Activated CD4-positive, alpha-beta memory T cell treated with anti-CD3 and anti-CD28 coated beads, Interleukin-2, amount 10 ng/mL, durations not matched to agents 7 days and 5 days (primary cell): Measurements from ENCODE around the gene ULK4. TPM values are rescaled to one million over a fixed set of nuclear protein-coding genes. Genes with fewer than 3 reads are reported as not detected.

Source experiments
- CTCF ChIA-PET: fragments of 350-600 bp; sonication (Branson Sonifier 250); formaldehyde crosslinking; loops from one replicate; lab custom pipeline; 2021; ENCODE audit warnings: antibody characterized with exemption, inconsistent platforms; lab: Charles Lee
- POLR2A ChIA-PET: fragments of 350-600 bp; sonication (Branson Sonifier 250); formaldehyde crosslinking; loops from one replicate; lab custom pipeline; 2021; ENCODE audit warnings: antibody characterized with exemption; lab: Charles Lee
- DNase-seq: peaks from one replicate; pipeline ENCODE4 v3.0.0-alpha.2; 2020
- H3K27ac Mint-ChIP-seq: one replicate; pipeline ENCODE4 v1.8.0; 2021; ENCODE audit warnings: mild to moderate bottlenecking, mixed read lengths
- H3K27me3 Mint-ChIP-seq: one replicate; pipeline ENCODE4 v1.8.0; 2021; ENCODE audit warnings: mixed read lengths
- H3K36me3 Mint-ChIP-seq: one replicate; pipeline ENCODE4 v1.8.0; 2021; ENCODE audit warnings: low read depth, mixed read lengths
- H3K4me1 Mint-ChIP-seq: one replicate; pipeline ENCODE4 v1.8.0; 2021; ENCODE audit warnings: mixed read lengths
- H3K4me3 Mint-ChIP-seq: one replicate; pipeline ENCODE4 v1.8.0; 2021; ENCODE audit warnings: mild to moderate bottlenecking, mixed read lengths
- H3K9me3 Mint-ChIP-seq: one replicate; pipeline ENCODE4 v1.8.0; 2021; ENCODE audit warnings: mixed read lengths
- total RNA-seq, 2 experiments: library from RNA; stranded (reverse); gene quantifications; one replicate each; pipeline ENCODE4 v1.2.3, GENCODE V29; 2021

ULK4 gene
- total RNA-seq, 2 experiments from 2014 or later, result 14.1 to 18.2 TPM

DNA sequence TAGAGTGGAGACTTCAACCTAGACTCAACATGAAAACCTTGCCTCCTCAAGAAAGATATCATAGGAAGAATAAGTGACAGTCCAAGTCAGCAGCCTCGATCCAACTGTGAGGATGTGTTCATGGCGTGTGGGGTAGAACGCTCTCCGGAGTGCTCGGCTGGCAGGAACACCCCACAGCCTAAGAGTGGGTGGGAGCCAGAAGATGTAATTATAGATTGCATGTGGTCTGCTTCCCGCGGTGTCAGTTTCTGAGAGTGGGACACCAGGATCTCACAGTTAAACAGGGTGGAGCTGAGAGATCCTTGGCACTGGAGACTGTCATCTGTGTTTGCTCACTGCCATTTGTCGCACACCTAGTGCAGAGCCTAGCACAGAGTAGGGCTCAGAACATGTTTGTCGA is 604.6 kb downstream of the ULK4 start:
- Mint-ChIP-seq H3K36me3 (no peaks in the 10 kb centered on the region), H3K4me3 (no peak overlapping the region), H3K27me3 (no peaks in the 10 kb centered on the region), H3K4me1 (no peaks in the 10 kb centered on the region), H3K9me3 (no peaks in the 10 kb centered on the region), H3K27ac (no peak overlapping the region)
- ChIA-PET CTCF (no interaction called here), POLR2A (no interaction called here)
- no peak for DNase-seq

DNA sequence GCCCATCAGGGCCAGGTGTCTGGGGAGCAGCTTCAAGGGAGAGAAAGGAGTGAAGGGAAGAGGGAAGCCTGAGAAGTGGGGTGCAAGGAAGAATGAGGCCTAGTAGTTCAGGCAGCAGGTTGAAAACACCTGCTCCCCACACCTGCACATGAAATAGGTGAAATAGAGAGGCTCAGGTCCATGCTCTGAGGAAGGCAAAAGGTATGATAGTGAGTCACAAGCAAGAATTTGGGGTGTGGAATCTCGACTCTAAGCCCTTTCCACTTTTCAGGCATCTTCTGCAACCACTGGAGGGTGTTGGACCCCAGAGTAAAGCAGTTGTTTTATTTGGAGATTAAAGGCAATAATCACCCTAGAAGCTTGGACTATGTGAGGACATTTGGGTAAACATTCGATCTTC is 605.1 kb downstream of the ULK4 start:
- Mint-ChIP-seq H3K4me1 (no peaks in the 10 kb centered on the region), H3K27ac (no peak overlapping the region), H3K4me3 (no peak overlapping the region), H3K9me3 (no peaks in the 10 kb centered on the region), H3K36me3 (no peaks in the 10 kb centered on the region), H3K27me3 (no peaks in the 10 kb centered on the region)
- DNase-seq, result no peak
- ChIA-PET CTCF (no interaction called here), POLR2A (no interaction called here)

GRCh38 chr3:41352510-41352909 is 609.4 kb downstream of the ULK4 start:
- H3K4me3 Mint-ChIP-seq, result no peak overlapping the region
- ChIA-PET POLR2A (no interaction called here), CTCF (no interaction called here)
- H3K27me3 Mint-ChIP-seq, result no peaks in the 10 kb centered on the region
- no peak for DNase-seq
- H3K27ac Mint-ChIP-seq, result no peak overlapping the region
- no peaks in the 10 kb centered on the region for H3K36me3 Mint-ChIP-seq
- H3K4me1 Mint-ChIP-seq, result peaks cover 1% of the 10 kb centered on the region
- no peaks in the 10 kb centered on the region for H3K9me3 Mint-ChIP-seq

DNA sequence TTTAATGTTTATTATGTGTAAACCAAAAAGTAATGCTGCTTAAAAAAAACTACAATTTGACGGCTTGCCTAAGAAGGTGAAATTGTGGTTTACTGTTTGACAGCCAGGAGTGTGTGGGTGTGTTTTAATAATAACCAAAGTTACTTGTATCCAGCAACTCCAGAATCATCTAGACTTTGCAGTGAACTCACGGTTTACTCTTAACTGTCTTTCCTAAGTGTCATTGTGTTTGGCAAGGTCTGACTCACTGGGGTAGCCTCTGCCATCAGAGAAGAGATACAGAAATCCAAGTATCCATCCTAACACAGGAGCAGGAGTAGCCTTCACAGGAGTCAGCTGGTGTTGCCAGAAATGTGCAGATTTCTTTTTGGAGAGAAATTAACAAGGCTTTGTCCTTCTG is 611.5 kb downstream of the ULK4 start:
- H3K27me3 Mint-ChIP-seq, result no peaks in the 10 kb centered on the region
- no peaks in the 10 kb centered on the region for H3K9me3 Mint-ChIP-seq
- CTCF ChIA-PET, result no interaction called here
- no peak overlapping the region for H3K4me3 Mint-ChIP-seq
- DNase-seq, result no peak
- no peaks in the 10 kb centered on the region for H3K36me3 Mint-ChIP-seq
- H3K4me1 Mint-ChIP-seq, result peaks cover 1% of the 10 kb centered on the region
- no peak overlapping the region for H3K27ac Mint-ChIP-seq
- POLR2A ChIA-PET, result no interaction called here

- no peak for DNase-seq
- peaks cover 3% of the 10 kb centered on the region for H3K9me3 Mint-ChIP-seq
- POLR2A ChIA-PET, result no interaction called here
- CTCF ChIA-PET, result no interaction called here
- H3K4me3 Mint-ChIP-seq, result no peak overlapping the region
- peaks cover 1% of the 10 kb centered on the region for H3K4me1 Mint-ChIP-seq
- no peak overlapping the region for H3K27ac Mint-ChIP-seq
- no peaks in the 10 kb centered on the region for H3K36me3 Mint-ChIP-seq
- H3K27me3 Mint-ChIP-seq, result no peaks in the 10 kb centered on the region
Measured at GRCh38 chr3:41348401-41348800, 613.5 kb downstream of the ULK4 start.

DNA sequence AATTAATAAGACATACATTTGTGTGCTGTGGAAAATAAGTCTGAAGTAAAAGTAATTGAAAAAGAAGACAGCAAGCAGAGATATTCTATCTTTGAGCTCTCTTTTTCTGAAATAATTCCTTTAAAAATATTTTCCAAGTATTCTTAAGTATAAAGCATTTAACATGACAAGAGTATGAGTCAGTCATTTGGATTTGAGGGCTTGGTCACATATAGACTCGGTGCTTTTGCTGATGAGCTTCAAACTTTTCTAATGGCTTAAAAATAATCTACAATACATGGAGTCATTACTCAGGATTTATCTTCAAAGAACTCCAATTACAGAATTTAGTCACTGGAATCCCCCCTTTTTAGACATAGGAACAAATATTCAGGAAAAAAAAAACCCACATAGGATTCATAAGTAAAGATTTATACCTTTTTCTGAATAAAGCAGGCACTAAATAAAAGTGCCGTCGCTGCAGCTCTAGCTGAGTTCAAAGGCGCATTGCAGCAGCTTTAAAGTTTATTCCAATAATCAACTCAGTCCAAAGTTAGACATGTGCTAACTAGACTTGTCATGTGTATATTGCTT is 615.1 kb downstream of the ULK4 start:
- ChIA-PET POLR2A (no interaction called here), CTCF (no interaction called here)
- Mint-ChIP-seq H3K4me3 (no peak overlapping the region), H3K9me3 (peaks cover 3% of the 10 kb centered on the region), H3K36me3 (no peaks in the 10 kb centered on the region), H3K27ac (no peak overlapping the region), H3K27me3 (no peaks in the 10 kb centered on the region), H3K4me1 (peaks cover 1% of the 10 kb centered on the region)
- no peak for DNase-seq

DNA sequence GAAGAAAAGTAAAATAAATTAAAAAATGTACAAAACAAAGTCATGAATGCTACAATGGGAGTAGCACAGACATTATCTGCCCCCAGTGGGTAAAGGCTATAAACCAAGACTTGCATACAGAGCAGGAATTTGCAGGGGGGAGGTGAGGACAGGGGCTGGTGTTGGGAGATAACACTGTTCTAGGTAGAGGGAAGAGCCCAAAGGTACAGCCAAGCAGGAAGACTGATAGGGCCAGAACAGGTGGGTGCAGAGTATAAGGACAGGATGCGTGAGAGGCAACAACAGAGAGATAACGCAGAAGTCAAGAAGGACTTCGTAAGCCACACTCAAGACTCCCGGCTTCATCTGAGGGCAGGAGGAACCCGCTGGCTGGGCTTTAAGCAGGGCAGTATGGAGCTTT is 616.1 kb downstream of the ULK4 start:
- H3K4me1 Mint-ChIP-seq, result peaks cover 1% of the 10 kb centered on the region
- H3K27me3 Mint-ChIP-seq, result no peaks in the 10 kb centered on the region
- DNase-seq, result no peak
- no peaks in the 10 kb centered on the region for H3K36me3 Mint-ChIP-seq
- POLR2A ChIA-PET, result no interaction called here
- H3K9me3 Mint-ChIP-seq, result peaks cover 3% of the 10 kb centered on the region
- CTCF ChIA-PET, result no interaction called here
- H3K27ac Mint-ChIP-seq, result no peak overlapping the region
- H3K4me3 Mint-ChIP-seq, result no peak overlapping the region

DNA sequence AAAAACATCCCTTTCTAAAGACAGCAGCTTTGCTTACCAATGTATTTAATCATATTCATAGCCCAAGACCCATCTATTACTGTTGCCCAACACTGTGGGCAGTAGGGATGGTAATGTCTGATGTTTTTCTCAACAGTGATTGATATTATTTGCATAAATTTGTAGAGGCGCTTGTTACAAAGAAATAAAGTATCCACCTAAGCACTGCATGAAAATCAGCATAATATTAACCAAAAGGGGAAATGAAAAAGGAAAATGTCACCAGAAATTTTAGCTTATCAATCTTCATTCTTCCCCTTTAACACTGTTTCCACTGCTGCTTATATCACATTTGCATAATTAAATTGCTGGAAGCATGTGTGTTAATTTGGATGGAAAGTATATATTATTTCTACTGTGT is 622.1 kb downstream of the ULK4 start:
- Mint-ChIP-seq H3K4me3 (no peak overlapping the region), H3K9me3 (peaks cover under 1% of the 10 kb centered on the region), H3K36me3 (no peaks in the 10 kb centered on the region), H3K27ac (no peak overlapping the region), H3K4me1 (no peaks in the 10 kb centered on the region), H3K27me3 (no peaks in the 10 kb centered on the region)
- DNase-seq, result no peak
- CTCF ChIA-PET, result no interaction called here
- POLR2A ChIA-PET, result no interaction called here

DNA sequence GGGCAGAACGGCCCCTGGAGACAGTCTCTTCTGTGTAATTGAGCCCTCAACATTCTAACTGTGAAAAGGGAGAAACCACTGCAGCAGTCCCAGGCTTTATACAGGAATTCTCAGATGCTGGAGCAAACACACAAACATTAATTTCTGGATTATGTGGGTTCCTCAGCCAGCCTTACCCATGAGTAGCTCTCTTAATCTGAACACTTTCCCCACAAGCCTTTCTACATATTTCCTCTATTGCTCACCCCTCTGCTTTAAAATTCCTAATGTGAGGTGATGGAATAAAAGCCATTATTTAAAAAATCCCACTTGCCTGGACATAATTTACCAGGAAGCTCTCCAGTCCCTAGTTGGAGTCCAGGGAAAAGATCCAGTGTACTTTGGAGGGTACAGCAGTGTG is 623.6 kb downstream of the ULK4 start:
- no peak overlapping the region for H3K4me3 Mint-ChIP-seq
- no peaks in the 10 kb centered on the region for H3K9me3 Mint-ChIP-seq
- H3K4me1 Mint-ChIP-seq, result no peaks in the 10 kb centered on the region
- no peak for DNase-seq
- no peaks in the 10 kb centered on the region for H3K36me3 Mint-ChIP-seq
- H3K27ac Mint-ChIP-seq, result no peak overlapping the region
- no peaks in the 10 kb centered on the region for H3K27me3 Mint-ChIP-seq
- POLR2A ChIA-PET, result no interaction called here
- CTCF ChIA-PET, result no interaction called here

DNA sequence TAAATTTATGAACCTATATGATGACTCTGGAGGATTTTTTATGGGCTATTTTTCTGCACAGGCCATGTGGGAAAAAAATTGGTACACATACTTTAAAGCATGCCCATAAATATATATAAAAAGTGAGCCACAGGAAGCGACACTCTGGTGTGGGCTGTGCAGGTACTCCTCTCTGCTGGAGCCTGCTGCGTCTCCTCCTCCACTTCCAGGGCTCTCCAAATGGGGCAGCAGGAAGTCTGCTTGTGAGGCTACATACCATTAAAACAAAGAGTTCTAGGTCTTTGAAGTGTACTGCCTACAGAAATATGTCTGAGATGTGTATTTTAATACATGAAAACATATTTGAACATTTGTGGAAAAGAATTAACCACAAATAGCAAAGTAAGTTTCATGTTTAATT is 627.5 kb downstream of the ULK4 start:
- no peaks in the 10 kb centered on the region for H3K4me1 Mint-ChIP-seq
- no peak overlapping the region for H3K4me3 Mint-ChIP-seq
- ChIA-PET CTCF (no interaction called here), POLR2A (no interaction called here)
- H3K27me3 Mint-ChIP-seq, result no peaks in the 10 kb centered on the region
- H3K27ac Mint-ChIP-seq, result no peak overlapping the region
- no peaks in the 10 kb centered on the region for H3K36me3 Mint-ChIP-seq
- DNase-seq, result no peak
- H3K9me3 Mint-ChIP-seq, result no peaks in the 10 kb centered on the region

GRCh38 chr3:41331041-41331440 is 630.9 kb downstream of the ULK4 start:
- Mint-ChIP-seq H3K27me3 (no peaks in the 10 kb centered on the region), H3K9me3 (no peaks in the 10 kb centered on the region), H3K36me3 (no peaks in the 10 kb centered on the region), H3K4me1 (no peaks in the 10 kb centered on the region), H3K27ac (no peak overlapping the region), H3K4me3 (no peak overlapping the region)
- ChIA-PET CTCF (no interaction called here), POLR2A (no interaction called here)
- no peak for DNase-seq

- POLR2A ChIA-PET, result no interaction called here
- no peak for DNase-seq
- H3K4me3 Mint-ChIP-seq, result no peak overlapping the region
- H3K4me1 Mint-ChIP-seq, result no peaks in the 10 kb centered on the region
- H3K27me3 Mint-ChIP-seq, result no peaks in the 10 kb centered on the region
- CTCF ChIA-PET, result no interaction called here
- no peaks in the 10 kb centered on the region for H3K9me3 Mint-ChIP-seq
- H3K27ac Mint-ChIP-seq, result no peak overlapping the region
- no peaks in the 10 kb centered on the region for H3K36me3 Mint-ChIP-seq
Measured at GRCh38 chr3:41330465-41330864, 631.4 kb downstream of the ULK4 start.

DNA sequence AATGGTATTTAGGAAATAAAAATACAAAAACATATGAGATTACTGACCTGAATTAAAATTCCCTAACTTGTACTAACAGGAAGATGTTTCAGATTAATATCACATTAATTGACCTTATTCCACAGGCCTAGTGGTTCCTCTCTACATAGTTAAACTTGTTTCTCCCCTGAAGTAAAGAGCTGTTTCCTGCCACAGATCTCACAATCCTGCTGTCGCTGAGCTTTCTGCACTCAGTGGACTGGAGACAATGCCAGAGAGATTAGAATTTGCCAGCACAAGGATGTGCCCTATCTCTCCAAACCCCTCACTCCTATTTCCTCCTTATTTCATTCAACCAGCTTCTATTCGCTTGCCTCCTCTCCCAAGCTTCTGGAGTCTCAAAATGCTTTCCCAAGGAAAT is 632.0 kb downstream of the ULK4 start:
- Mint-ChIP-seq H3K4me3 (no peak overlapping the region), H3K4me1 (no peaks in the 10 kb centered on the region), H3K27me3 (no peaks in the 10 kb centered on the region), H3K9me3 (no peaks in the 10 kb centered on the region), H3K36me3 (no peaks in the 10 kb centered on the region), H3K27ac (no peak overlapping the region)
- POLR2A ChIA-PET, result no interaction called here
- CTCF ChIA-PET, result interaction anchor here (0.9 kb wide), 1 partner anchor 22 kb away, joined by 3 read pairs; no protein-coding TSS in a partner anchor
- DNase-seq, result no peak

DNA sequence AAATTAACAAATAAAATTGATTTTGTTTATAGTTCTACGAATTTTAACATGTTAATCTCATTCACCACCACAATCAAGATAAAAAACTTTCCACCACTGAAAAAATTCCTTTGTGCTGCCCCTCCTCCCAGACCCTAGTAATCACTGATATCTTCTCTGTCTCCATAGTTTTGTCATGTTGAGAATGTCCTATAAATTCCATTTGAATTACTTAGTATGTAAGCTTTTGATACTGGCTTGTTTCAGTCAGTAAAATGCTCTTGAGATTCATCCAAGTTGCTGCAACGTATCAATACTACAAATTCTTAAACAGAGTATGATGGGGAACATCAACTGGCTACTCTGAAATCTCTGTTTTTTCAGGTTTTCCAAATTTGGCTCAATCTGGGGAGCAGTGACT is 633.0 kb downstream of the ULK4 start:
- H3K4me3 Mint-ChIP-seq, result no peak overlapping the region
- no peaks in the 10 kb centered on the region for H3K4me1 Mint-ChIP-seq
- no peaks in the 10 kb centered on the region for H3K9me3 Mint-ChIP-seq
- CTCF ChIA-PET, result interaction anchor here (0.6 kb wide), 1 partner anchor 603 kb away, joined by 5 read pairs; no protein-coding TSS in a partner anchor
- no peak overlapping the region for H3K27ac Mint-ChIP-seq
- H3K27me3 Mint-ChIP-seq, result no peaks in the 10 kb centered on the region
- POLR2A ChIA-PET, result no interaction called here
- H3K36me3 Mint-ChIP-seq, result no peaks in the 10 kb centered on the region
- no peak for DNase-seq
